Type B pancreatic cell (in vitro differentiated cells): ENCODE measurements around the gene SPEG. TPM values are rescaled to one million over a fixed set of nuclear protein-coding genes. Genes with fewer than 3 reads are reported as not detected.

ENCODE experiments used
- DNase-seq: peaks from one replicate; pipeline ENCODE4 v3.0.0; 2021; ENCODE audit warnings: mixed read lengths; ENCODE audit not compliant: unreplicated experiment; ENCODE audit errors: extremely low spot score
- H3K27ac Mint-ChIP-seq: 2 replicates; pipeline ENCODE4 v1.8.0; 2021; ENCODE audit warnings: mild to moderate bottlenecking, mixed read lengths
- H3K27me3 Mint-ChIP-seq: 2 replicates; pipeline ENCODE4 v1.8.0; 2021; ENCODE audit warnings: mixed read lengths
- H3K36me3 Mint-ChIP-seq: 2 replicates; pipeline ENCODE4 v1.8.0; 2021; ENCODE audit warnings: mixed read lengths
- H3K4me1 Mint-ChIP-seq: one replicate; pipeline ENCODE4 v1.8.0; 2021; ENCODE audit warnings: mixed read lengths; ENCODE audit not compliant: unreplicated experiment
- H3K4me3 Mint-ChIP-seq: 2 replicates; pipeline ENCODE4 v1.8.0; 2021; ENCODE audit warnings: mild to moderate bottlenecking, mixed read lengths
- H3K9me3 Mint-ChIP-seq: 2 replicates; pipeline ENCODE4 v1.8.0; 2021; ENCODE audit warnings: mixed read lengths
- long read RNA-seq: library from polyadenylated mRNA; unstranded; transcript quantifications from one replicate; pipeline ENCODE4 v2.0.0, GENCODE V29; 2020
- total RNA-seq: library from RNA; stranded (reverse); gene quantifications from 2 replicates; pipeline ENCODE4 v1.2.1, GENCODE V29; 2021; ENCODE audit warnings: low replicate concordance
- TF ChIP-seq, protein P1 (sequence below): fragments of 200-600 bp; sonication (generic); conservative IDR thresholded peaks from 2 replicates; pipeline ENCODE4 v1.5.0; 2021; ENCODE audit warnings: antibody characterized with exemption, mild to moderate bottlenecking

Gene SPEG
- 11.5 and 49.4 TPM in 2 replicates for total RNA-seq
- long read RNA-seq, result 0 reads

DNA sequence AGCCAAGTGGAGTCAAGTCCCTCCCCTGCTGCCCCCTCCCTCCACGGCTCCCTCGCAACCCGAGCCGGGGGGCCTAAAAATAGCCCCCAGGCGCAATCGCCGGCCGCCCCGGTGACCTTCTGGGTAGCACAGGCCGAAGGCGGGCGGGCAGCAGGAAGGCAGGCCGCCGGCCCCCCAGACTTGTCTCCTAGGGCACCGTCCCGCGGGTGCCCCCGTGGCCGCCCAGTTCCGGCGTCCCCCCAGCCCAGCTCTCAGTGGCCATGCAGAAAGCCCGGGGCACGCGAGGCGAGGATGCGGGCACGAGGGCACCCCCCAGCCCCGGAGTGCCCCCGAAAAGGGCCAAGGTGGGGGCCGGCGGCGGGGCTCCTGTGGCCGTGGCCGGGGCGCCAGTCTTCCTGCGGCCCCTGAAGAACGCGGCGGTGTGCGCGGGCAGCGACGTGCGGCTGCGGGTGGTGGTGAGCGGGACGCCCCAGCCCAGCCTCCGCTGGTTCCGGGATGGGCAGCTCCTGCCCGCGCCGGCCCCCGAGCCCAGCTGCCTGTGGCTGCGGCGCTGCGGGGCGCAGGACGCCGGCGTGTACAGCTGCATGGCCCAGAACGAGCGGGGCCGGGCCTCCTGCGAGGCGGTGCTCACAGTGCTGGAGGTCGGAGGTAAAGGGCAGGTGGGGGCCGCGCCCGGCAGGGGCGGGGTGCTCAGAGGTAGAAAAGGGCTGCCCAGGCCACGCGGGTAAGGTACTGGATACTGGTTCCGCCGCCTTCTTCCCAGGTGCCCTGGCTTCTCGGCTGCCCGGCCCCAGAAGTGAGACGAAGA lies at the start of gene SPEG:
Gene SPEG (plus strand): TSS at position 126 of the 808 bp plus-strand sequence. CDS start 135 bp downstream, at position 261.
- H3K4me3 Mint-ChIP-seq, result peak within 1 kb of the TSS; percentile 54
- no peak within 1 kb of the TSS for H3K27ac Mint-ChIP-seq
- no peaks in the 10 kb centered on the region for H3K9me3 Mint-ChIP-seq
- peaks cover 8% of the 10 kb centered on the region for H3K4me1 Mint-ChIP-seq
- H3K36me3 Mint-ChIP-seq, result no peaks in the 10 kb centered on the region
- TF ChIP-seq, protein P1, sequence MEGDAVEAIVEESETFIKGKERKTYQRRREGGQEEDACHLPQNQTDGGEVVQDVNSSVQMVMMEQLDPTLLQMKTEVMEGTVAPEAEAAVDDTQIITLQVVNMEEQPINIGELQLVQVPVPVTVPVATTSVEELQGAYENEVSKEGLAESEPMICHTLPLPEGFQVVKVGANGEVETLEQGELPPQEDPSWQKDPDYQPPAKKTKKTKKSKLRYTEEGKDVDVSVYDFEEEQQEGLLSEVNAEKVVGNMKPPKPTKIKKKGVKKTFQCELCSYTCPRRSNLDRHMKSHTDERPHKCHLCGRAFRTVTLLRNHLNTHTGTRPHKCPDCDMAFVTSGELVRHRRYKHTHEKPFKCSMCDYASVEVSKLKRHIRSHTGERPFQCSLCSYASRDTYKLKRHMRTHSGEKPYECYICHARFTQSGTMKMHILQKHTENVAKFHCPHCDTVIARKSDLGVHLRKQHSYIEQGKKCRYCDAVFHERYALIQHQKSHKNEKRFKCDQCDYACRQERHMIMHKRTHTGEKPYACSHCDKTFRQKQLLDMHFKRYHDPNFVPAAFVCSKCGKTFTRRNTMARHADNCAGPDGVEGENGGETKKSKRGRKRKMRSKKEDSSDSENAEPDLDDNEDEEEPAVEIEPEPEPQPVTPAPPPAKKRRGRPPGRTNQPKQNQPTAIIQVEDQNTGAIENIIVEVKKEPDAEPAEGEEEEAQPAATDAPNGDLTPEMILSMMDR, result no peak
- peak; percentile 70 for DNase-seq
- H3K27me3 Mint-ChIP-seq, result peaks cover 32% of the 10 kb centered on the region

DNA sequence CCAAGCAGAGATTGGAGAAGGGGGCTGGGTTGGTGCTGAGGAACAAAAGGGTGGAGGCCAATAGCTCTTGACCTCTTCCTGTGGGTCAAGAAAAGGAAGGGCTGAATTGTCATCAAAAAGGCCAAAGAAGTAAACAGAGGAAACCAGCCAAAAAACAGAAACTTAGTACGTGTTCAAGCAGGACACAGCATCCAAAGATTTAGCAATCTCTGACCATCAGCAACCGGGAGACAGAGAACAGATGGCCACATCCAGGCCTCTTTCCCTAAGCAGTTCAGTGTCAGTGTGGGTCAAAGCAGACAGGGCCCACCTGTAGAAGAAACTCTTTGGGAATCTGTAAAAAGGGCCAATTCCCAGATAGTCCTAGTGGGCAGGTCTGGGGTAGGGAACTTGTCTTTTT lies 49.8 kb upstream of the SPEG start:
- TF ChIP-seq, protein P1, result no peak
- H3K4me1 Mint-ChIP-seq, result peaks cover 15% of the 10 kb centered on the region
- peaks cover 18% of the 10 kb centered on the region for H3K36me3 Mint-ChIP-seq
- no peaks in the 10 kb centered on the region for H3K27me3 Mint-ChIP-seq
- no peak overlapping the region for H3K27ac Mint-ChIP-seq
- H3K4me3 Mint-ChIP-seq, result no peak overlapping the region
- H3K9me3 Mint-ChIP-seq, result no peaks in the 10 kb centered on the region
- DNase-seq, result no peak

DNA sequence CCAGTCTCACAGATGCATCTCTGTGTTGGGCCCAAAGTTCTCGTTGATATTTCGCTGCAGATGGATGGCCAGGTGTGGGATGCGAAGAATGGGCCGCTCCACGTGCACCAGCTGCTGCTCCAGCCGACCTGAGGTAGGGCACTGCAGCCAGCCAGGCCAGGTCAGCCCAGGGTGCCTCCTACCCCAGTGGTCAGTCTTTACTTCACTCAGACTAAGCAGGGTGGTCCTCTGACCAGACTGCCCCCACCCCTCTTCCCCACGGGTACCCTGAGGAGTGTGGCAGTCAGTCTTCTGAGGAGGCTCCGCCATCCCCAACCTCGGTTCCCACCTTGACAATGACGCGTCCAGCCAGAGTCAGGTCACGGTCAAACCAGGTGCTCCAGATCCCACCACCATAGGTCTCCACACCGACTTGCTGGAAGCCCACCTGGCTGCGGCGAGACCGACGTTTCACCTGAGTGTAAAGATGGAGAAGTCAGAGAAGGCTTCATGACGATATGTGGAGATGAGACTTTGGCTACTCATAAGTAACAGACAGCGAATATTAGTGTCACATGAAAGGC lies 48.6 kb upstream of the SPEG start:
- H3K9me3 Mint-ChIP-seq, result no peaks in the 10 kb centered on the region
- H3K36me3 Mint-ChIP-seq, result peaks cover 16% of the 10 kb centered on the region
- H3K27ac Mint-ChIP-seq, result no peak overlapping the region
- no peaks in the 10 kb centered on the region for H3K27me3 Mint-ChIP-seq
- TF ChIP-seq, protein P1, result no peak
- H3K4me3 Mint-ChIP-seq, result no peak overlapping the region
- DNase-seq, result no peak
- H3K4me1 Mint-ChIP-seq, result peaks cover 15% of the 10 kb centered on the region

- H3K27ac Mint-ChIP-seq, result peak overlapping the region; percentile 91
- TF ChIP-seq, protein P1, result no peak
- H3K4me1 Mint-ChIP-seq, result peaks cover 15% of the 10 kb centered on the region
- peaks cover 10% of the 10 kb centered on the region for H3K36me3 Mint-ChIP-seq
- no peaks in the 10 kb centered on the region for H3K9me3 Mint-ChIP-seq
- H3K4me3 Mint-ChIP-seq, result peak overlapping the region; percentile 95
- no peaks in the 10 kb centered on the region for H3K27me3 Mint-ChIP-seq
- DNase-seq, result no peak
These were observed 47.9 kb upstream of the SPEG start for GRCh38 chr2:219386532-219387280.

DNA sequence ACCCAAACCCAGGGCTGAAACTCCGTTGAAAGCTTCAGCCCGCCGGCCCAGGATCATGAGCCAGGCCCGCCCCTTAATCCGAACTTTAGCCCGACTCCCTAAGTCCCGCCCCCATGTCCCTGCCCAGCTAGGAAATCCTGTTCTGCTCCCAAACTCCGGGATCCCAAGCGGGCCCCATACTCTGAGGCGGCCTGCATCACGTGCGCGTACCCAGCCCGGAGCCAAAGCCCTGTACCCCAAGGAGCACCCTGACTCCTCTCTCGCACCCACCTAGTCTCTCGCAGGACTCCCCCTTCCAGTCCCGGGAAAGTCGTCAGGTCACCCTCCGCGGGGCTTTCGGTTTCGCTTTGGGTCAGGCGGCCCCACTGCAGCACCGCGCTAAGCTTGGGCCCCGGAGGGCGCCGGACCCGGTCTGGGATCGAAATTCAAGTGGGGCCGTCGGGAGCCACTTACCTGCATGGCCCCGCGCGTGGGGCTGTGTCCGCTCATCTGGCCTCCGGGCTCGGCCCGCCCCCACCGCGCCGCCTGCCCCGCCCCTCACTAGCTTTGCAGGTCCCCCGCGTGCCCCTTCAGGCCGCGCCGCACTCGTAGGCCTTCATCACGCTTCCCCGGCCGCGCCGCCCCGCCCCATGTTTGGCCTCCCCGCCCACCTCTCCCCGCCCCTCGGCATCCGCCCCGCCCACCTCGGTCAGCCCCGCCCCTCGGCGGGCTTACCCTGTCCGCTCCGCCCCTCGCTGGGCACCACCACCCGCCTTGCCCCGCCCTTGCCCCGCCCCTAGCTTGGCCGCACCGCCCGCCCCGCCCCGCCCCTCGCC lies 47.1 kb upstream of the SPEG start, which contains the start of gene DNPEP:
Gene DNPEP (minus strand): TSS at position 607 of the 815 bp plus-strand sequence. CDS start 118 bp downstream, at position 489.
- H3K27ac Mint-ChIP-seq, result peak within 1 kb of the TSS; percentile 91
- DNase-seq, result peak; percentile 98
- TF ChIP-seq, protein P1, result no peak
- H3K36me3 Mint-ChIP-seq, result peaks cover 9% of the 10 kb centered on the region
- peaks cover 10% of the 10 kb centered on the region for H3K4me1 Mint-ChIP-seq
- H3K4me3 Mint-ChIP-seq, result peak within 1 kb of the TSS; percentile 95
- no peaks in the 10 kb centered on the region for H3K9me3 Mint-ChIP-seq
- no peaks in the 10 kb centered on the region for H3K27me3 Mint-ChIP-seq
